PC-3 (cell line): ENCODE results near the gene COL9A3.

Source experiments
- EZH2 ChIP-seq: fragments of 300-600 bp; sonication (generic); IDR thresholded peaks from one replicate; pipeline ENCODE4 v1.6.1; 2017; ENCODE audit warnings: antibody characterized with exemption, mild to moderate bottlenecking, low read length; ENCODE audit not compliant: unreplicated experiment
- EZH2phosphoT487 ChIP-seq: fragments of 300-600 bp; sonication (generic); IDR thresholded peaks from 2 replicates; pipeline ENCODE4 v1.6.1; 2018; ENCODE audit warnings: mild to moderate bottlenecking, antibody characterized with exemption, low read length, borderline replicate concordance
- TF ChIP-seq, protein P1 (sequence below): fragments of 300-600 bp; sonication (generic); conservative IDR thresholded peaks from 2 replicates; pipeline ENCODE4 v1.5.1; 2017; ENCODE audit warnings: antibody characterized with exemption, low read depth, mild to moderate bottlenecking, low read length

DNA sequence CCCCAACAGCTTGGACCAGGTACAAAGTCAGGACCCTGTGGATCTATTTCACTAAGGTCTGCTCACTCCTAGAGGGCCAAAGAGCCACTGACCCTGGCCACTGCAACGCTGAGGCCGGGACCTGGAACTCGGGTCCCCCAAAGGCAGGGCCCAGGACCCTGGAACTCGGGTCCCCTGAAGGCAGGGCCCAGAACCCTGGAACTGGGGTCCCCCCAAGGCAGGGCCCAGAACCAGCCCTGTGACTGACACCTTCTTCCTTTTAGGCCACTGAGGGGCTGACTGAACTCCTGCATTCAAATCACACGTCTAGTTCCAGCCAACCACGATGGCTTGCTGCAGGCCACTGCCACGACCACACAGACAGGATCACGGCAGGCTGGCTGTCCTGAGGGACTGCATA is 35.3 kb downstream of the COL9A3 start:
- TF ChIP-seq, protein P1, sequence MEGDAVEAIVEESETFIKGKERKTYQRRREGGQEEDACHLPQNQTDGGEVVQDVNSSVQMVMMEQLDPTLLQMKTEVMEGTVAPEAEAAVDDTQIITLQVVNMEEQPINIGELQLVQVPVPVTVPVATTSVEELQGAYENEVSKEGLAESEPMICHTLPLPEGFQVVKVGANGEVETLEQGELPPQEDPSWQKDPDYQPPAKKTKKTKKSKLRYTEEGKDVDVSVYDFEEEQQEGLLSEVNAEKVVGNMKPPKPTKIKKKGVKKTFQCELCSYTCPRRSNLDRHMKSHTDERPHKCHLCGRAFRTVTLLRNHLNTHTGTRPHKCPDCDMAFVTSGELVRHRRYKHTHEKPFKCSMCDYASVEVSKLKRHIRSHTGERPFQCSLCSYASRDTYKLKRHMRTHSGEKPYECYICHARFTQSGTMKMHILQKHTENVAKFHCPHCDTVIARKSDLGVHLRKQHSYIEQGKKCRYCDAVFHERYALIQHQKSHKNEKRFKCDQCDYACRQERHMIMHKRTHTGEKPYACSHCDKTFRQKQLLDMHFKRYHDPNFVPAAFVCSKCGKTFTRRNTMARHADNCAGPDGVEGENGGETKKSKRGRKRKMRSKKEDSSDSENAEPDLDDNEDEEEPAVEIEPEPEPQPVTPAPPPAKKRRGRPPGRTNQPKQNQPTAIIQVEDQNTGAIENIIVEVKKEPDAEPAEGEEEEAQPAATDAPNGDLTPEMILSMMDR: no peak
- TF ChIP-seq EZH2 (no peak), EZH2phosphoT487 (no peak)
